ENCODE measurements around the gene CAPN8.

The CAPN8 gene

GRCh38 chr1:223702735-223703667 lies 37.5 kb upstream of the CAPN8 start:
- no peak for DNase-seq (ENCODE audit: low spot score)

GRCh38 chr1:223700942-223701637 lies 35.6 kb upstream of the CAPN8 start:
- DNase-seq (ENCODE audit: low spot score): peak; percentile 78

GRCh38 chr1:223700388-223700918 lies 35.0 kb upstream of the CAPN8 start:
- DNase-seq (ENCODE audit: low spot score): peak; percentile 32

DNA sequence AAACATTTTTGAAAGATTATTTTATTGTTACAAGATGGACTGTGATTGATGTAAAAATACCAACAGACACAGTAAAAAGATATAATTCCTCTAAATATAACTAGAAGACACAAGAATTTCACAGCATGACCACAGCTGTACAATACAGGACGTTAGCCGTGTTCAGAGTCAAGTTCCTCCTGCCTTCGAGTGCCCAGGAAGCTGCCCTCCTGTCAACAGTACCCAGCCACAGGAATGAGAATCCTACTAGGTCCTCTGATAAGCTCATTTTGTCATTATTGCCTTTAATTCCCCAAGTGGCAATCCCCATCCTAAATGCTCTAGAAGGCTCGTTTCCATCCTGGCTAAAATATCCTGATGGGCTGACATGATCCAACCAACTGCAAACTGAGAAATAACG lies 30.4 kb upstream of the CAPN8 start:
- no peak for DNase-seq (ENCODE audit: low spot score)

GRCh38 chr1:223695014-223695548 lies 29.6 kb upstream of the CAPN8 start:
- no peak for DNase-seq (ENCODE audit: low spot score)

DNA sequence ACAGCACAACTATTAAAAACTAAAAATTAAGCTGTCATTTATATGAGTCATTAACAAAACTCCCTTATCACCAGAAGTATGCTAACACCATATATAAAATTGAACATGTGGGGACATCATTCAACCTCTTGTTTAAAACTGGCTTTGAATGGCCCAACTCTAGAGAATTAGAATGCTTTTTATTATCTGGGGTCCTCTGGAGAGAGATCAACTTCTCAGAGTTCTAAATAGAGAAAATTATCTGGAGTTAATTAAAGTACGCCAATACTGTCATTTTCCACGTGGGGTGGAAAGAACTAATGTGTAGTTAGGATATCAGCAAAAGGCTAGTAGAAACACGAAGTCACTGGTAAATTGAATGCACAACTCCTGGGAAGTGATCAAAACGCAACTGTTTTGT lies 25.6 kb upstream of the CAPN8 start:
- no peak for DNase-seq (ENCODE audit: low spot score)

DNA sequence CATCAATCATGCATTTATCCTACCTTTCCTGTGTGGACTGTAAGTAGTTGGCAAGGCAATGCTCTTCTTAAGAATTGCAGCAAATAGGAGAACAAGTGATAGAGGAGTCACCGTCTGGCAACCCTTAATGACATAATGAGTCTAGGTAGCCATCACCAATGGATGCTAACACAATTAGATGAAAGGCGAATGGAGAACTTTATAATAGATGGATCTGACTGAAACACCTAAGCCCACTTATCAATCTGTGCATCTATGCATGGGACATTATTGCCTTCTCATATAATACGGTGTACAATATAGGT lies 18.9 kb upstream of the CAPN8 start:
- DNase-seq (ENCODE audit: low spot score): no peak

DNA sequence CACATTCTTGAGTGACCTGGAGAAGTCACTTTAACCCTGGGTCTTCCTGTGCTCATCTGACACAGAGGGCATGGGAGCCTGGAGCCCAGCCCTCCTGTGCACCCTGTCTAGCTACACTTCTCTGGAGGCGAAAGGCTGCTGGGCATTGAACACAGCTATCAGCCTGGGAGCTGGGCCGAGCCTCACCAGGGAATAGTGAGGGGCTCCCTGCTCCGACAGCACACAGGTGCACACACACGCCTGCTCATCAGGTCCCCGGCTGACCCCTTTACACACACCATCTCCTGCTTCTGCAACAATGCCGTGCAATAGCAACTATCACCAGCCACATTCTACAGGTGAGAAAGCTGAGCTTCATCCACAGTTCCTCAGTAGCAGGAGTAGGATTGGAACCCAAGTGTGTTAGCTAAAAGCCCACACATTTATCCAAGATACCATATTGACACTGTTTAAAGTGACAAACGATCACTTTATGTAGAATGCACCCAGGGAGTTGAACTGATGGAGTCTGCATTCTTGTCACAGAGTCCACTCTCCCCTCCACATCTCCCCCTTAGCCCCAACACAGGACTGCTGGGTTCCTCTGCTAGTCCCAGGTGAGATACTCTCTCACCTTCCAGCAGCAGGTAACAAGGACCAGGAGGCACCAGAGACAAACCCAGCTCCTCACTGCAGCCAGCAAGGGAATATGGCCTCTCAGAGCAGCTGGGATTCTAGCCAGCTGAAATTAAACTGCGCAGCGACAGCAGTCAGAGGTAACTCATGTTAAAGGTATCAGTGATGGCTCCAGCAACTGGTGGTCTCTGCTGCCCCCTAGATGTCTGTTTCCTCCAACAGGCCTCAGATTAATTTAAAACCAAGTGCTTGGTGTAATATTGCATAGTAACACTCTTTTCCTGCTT lies 18.3 kb upstream of the CAPN8 start:
- no peak for DNase-seq (ENCODE audit: low spot score)

GRCh38 chr1:223682502-223682901 lies 17.0 kb upstream of the CAPN8 start:
- no peak for DNase-seq (ENCODE audit: low spot score)

GRCh38 chr1:223680188-223680587 lies 14.7 kb upstream of the CAPN8 start:
- no peak for DNase-seq (ENCODE audit: low spot score)

DNA sequence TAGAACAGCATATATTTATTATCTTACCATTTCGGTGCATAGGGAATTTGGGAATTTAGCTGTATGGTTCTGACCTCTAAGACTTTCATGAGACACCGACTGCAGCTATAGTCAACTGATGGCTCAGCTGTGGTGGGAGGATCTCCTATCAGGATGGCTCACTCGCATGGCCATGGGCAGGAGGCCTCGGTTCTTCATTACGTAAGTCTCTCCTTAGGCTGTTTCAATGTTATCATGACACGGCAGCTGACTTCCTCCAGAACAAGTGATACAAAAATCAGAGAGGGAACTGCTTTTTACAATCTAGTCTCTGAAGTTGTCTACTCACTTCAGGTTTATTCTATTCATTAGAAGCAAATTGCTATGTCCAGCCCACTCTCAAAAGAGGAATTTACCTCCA lies 13.3 kb upstream of the CAPN8 start:
- DNase-seq (ENCODE audit: low spot score): no peak

DNA sequence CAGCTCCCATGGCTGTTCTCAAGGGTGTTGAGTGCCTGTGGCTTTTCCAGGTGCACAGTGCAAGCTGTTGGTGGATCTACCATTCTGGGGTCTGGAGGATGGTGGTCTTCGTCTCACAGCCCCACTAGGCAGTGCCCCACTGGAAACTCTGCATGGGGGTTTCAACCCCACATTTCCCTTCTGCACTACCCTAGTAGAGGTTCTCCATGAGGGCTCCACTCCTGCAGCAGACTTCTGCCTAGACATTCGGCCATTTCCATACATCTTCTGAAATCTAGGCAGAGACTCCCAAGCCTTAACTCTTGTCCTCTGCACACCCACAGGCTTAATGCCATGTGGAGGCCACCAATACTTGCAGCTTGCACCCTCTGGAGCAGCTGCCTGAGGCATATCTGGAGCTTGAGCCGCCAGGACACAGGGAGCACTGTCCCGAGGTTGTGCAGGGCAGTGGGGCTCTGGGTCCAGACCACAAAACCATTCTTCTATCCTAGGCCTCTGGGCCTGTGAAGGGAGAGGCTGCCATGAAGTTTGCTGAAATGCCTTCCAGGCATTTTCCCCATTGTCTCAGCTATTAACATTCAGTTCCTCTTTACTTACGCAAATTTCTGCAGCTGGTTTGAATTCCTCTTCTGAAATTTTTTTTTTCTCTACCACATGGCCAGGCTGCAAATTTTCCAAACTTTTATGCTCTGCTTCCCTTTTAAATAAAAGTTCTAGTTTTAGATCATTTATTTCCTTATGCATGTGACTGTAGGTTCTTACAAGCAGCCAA lies 8.8 kb upstream of the CAPN8 start:
- DNase-seq (ENCODE audit: low spot score): no peak

GRCh38 chr1:223670458-223671159 lies 5.1 kb upstream of the CAPN8 start:
- peak; percentile 19 for DNase-seq (ENCODE audit: low spot score)

- no peak for DNase-seq (ENCODE audit: low spot score)
Measured at GRCh38 chr1:223669003-223669795, 3.7 kb upstream of the CAPN8 start.

DNA sequence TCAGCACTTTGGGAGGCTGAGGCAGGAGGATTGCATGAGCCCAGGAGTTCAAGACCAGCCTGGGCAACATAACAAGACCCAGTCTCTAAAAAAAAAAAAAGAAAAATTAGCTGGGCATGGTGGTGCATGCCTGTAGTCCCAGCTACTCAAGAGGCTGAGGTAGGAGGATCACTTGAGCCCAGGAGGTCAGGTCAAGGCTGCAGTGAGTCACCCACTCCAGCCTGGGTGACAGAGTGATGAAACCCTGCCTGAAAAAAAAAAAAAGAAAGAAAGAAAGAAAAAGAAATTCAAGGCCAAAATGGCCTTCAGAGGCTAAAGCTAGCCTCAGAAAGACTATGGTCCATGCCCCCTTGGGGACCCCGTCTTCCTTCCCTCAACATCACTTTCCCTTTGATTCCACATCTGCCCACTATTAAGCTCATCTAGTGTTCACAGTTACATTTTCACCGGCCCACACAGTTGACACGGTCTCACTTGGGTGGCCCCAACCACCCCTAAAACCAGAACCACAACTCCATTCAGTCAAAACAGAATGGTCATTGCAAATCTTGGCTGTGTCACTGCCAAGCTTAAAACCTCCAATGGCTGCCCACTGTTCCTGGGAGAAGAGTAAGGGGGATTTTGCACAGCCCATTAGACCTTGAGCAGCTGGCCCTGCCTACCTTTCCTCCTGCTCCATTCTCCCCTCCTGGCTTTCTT lies 2.1 kb upstream of the CAPN8 start:
- no peak for DNase-seq (ENCODE audit: low spot score)

DNA sequence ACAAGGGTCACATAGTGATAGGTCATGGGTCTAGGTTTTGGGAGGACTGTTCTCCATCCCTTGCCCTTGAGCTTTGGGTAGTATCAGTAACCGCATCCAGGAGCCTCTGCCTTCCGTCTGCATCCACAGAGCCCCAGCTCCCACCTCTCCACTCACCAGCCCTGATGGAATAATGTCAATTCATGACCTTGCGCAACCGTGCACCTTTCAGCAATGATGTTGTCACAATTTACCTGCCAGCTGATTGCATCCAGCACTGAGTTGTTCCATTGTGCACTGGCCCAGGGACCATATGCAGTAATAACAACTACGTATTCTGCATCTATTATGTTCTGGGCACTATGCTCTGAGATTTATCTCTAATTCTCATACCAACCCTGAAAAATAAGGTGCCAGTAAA lies 1.4 kb downstream of the CAPN8 start:
- no peak for DNase-seq (ENCODE audit: low spot score)

- no peak for DNase-seq (ENCODE audit: low spot score)
Measured at GRCh38 chr1:223662943-223663342, 2.6 kb downstream of the CAPN8 start.

DNA sequence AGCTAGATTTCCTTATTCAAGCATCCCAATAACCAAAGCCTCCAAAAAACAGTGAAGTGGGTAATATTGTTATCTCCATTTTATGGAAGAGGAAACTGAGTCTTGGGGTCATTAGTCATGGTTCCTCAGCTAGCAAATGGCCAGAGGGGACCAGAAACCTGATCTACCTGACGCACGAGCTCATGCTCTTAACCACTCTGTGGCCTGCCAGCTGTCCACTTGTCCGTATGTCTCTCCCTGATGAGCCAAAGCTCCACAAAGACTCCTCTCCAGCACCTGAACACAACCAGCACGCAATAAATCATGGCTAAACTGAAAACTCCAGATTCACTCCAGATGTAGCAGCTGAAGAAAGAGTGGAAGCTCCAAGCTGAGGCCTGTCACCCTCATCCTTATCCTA lies 5.8 kb downstream of the CAPN8 start:
- DNase-seq (ENCODE audit: low spot score): no peak

- no peak for DNase-seq (ENCODE audit: low spot score)
Measured at GRCh38 chr1:223657978-223658377, 7.5 kb downstream of the CAPN8 start.
